ENCODE measurements around the gene FMNL2.

FMNL2 gene

GRCh38 chr2:152529420-152530115, 194.6 kb downstream of the FMNL2 start:
- POLR2A ChIA-PET: no interaction called here
- no peak overlapping the region for H3K4me3 ChIP-seq (ENCODE audit: low read depth, low read length)
- no peak for DNase-seq (ENCODE audit: low read depth, low spot score)
- no peak for TF ChIP-seq CTCF (IDR thresholded peaks at IDR 0.05; ENCODE audit: insufficient read depth, low read length, missing control alignments)
- CTCF ChIA-PET: no interaction called here

GRCh38 chr2:152532241-152532640, 197.3 kb downstream of the FMNL2 start:
- TF ChIP-seq CTCF (IDR thresholded peaks at IDR 0.05; ENCODE audit: insufficient read depth, low read length, missing control alignments): no peak
- ChIA-PET POLR2A (no interaction called here), CTCF (no interaction called here)

GRCh38 chr2:152534460-152535135, 199.6 kb downstream of the FMNL2 start:
- no peak for TF ChIP-seq CTCF (IDR thresholded peaks at IDR 0.05; ENCODE audit: insufficient read depth, low read length, missing control alignments)
- DNase-seq (ENCODE audit: low read depth, low spot score): no peak
- H3K4me3 ChIP-seq (ENCODE audit: low read depth, low read length): no peak overlapping the region
- ChIA-PET POLR2A (no interaction called here), CTCF (interaction anchor here (1.4 kb wide), 1 partner anchor 12 kb away, joined by 4 read pairs; no protein-coding TSS in a partner anchor)

More at GRCh38 chr2:152532241-152532640, 197.3 kb downstream of the FMNL2 start:
- DNase-seq (ENCODE audit: low read depth, low spot score): no peak
- no peak overlapping the region for H3K4me3 ChIP-seq (ENCODE audit: low read depth, low read length)

- no peak for TF ChIP-seq CTCF (IDR thresholded peaks at IDR 0.05; ENCODE audit: insufficient read depth, low read length, missing control alignments)
- no peak overlapping the region for H3K4me3 ChIP-seq (ENCODE audit: low read depth, low read length)
- CTCF ChIA-PET: interaction anchor here (1.0 to 1.5 kb wide), 3 partner anchors 12 to 99 kb away, joined by 3 to 4 read pairs (median 3); no protein-coding TSS in a partner anchor
- POLR2A ChIA-PET: no interaction called here
- DNase-seq (ENCODE audit: low read depth, low spot score): no peak
Observed at GRCh38 chr2:152537081-152537651, 202.2 kb downstream of the FMNL2 start.

- no peak overlapping the region for H3K4me3 ChIP-seq (ENCODE audit: low read depth, low read length)
- ChIA-PET POLR2A (no interaction called here), CTCF (interaction anchor here (1.3 kb wide), 1 partner anchor 15 kb away, joined by 4 read pairs; no protein-coding TSS in a partner anchor)
- no peak for TF ChIP-seq CTCF (IDR thresholded peaks at IDR 0.05; ENCODE audit: insufficient read depth, low read length, missing control alignments)
- no peak for DNase-seq (ENCODE audit: low read depth, low spot score)
Observed at GRCh38 chr2:152539424-152539823, 204.4 kb downstream of the FMNL2 start.

GRCh38 chr2:152541712-152542111, 206.7 kb downstream of the FMNL2 start:
- H3K4me3 ChIP-seq (ENCODE audit: low read depth, low read length): no peak overlapping the region

More at GRCh38 chr2:152541712-152542111, 206.7 kb downstream of the FMNL2 start:
- ChIA-PET CTCF (no interaction called here), POLR2A (no interaction called here)
- DNase-seq (ENCODE audit: low read depth, low spot score): no peak
- no peak for TF ChIP-seq CTCF (IDR thresholded peaks at IDR 0.05; ENCODE audit: insufficient read depth, low read length, missing control alignments)

Data from AG04449 (cell line).